CMK (cell line): Measurements from ENCODE around the gene ZDHHC5.

Experiments
- DNase-seq: peaks from one replicate; pipeline ENCODE4 v3.0.0-alpha.2; 2010; ENCODE audit warnings: low read depth

ZDHHC5 gene

DNA sequence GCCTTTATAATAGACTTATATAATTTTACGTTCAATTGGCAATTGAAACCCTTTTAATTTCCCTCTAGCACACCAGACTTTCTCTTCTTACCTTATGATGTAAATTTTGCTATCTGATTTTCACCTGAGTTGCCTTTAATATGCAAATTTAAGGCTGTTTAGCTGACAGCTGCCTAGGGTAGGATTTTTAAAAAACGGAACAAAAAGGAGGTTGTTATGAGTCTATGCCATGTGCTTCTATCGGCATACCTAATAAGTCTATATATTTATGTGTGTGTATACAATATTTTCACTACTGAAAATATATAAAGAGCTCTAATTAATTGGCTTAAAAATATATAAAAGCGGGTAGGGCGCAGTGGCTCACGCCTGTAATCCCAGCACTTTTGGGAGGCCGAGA, 61.6 kb downstream of the ZDHHC5 start:
- no peak for DNase-seq

DNA sequence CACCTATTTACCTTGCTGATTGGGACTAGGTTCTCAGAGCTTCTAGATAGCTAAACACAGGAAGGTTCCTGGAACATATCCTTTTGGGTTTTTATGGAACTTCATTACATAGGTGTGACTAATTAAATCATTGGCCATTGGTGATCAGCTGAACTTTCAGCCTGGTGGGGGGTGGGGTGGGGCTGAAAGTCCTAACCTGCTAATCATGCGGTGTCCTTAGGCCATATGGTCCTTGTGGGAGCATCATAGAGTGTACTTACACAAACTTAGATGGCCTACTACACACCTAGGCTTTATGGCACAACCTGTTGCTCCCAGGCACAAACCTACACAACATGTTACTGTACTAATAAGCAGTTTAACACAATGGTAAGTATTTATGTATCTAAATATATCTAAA, 64.7 kb downstream of the ZDHHC5 start:
- no peak for DNase-seq

DNA sequence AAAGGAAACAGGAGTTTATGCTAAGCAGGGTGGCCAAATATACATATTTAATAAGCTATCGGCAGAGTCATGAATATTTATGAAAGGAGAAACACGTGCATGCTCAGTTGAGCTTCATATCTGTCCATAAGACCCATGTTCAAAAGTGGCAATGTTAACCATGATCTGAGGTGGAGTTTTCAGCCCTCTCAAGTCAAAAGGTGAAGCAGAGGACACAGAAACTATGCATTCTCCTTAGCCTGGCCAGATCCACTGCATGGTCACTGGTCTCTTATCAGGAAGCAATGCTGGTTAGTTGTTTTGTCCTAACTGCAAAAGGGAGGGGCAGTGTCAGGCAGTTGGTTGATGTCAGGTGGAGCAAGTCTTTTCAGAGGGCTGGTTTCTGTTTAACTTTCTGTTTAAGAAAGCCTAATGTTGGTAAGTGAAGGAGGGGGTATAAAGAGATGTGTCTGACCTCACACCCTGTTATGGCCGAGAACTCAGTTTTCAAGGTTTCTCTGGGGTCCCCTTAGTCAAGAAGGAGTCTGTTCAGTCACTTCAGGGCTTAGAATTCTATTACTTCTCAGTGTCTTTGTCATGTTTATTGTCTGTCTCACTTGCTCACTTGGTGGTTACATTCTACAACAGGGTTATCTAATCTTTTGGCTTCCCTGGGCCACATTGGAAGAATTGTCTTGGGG, 67.8 kb downstream of the ZDHHC5 start:
- no peak for DNase-seq

DNA sequence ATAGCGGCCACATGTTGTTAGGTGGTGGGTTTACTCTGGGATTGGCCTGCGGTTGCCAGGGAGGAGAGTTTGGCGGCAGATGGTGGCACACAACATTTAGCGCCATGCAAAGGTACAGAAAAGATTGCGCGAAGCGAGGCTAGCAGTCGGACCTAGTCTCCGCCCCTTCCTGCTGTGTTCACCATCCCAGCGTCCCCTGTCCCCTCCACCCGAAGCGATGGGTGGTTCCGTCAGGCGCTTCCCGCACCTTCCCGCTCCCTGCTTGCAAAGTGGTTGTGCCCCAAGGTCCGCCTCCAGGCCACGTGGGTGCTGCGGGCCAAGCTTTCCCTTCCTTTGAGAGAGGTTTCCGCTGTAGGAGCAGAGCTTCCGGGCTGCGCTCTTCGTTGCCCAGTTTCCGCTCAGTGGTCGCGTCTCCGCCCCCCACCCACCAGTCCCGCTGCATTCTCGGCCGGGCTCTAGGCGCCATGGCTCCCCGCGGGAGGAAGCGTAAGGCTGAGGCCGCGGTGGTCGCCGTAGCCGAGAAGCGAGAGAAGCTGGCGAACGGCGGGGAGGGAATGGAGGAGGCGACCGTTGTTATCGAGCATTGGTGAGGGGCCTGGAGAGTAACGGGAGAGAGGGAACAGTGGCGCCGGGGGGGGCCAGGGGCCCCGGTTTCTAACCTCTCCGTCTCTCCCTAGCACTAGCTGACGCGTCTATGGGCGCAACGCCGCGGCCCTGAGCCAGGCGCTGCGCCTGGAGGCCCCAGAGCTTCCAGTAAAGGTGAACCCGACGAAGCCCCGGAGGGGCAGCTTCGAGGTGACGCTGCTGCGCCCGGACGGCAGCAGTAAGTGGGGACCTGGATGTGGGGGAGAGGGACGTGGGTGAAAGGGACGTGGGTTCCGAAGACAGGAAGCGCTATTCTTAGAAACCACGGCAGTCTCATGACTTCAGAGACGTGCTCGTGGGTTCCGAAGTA, 73.5 kb downstream of the ZDHHC5 start, which contains the start of gene SELENOH:
SELENOH (plus strand) TSS at position 360 of the 955 bp plus-strand sequence; CDS start at position 465, 105 bp downstream.
- peak; percentile 94 for DNase-seq

DNA sequence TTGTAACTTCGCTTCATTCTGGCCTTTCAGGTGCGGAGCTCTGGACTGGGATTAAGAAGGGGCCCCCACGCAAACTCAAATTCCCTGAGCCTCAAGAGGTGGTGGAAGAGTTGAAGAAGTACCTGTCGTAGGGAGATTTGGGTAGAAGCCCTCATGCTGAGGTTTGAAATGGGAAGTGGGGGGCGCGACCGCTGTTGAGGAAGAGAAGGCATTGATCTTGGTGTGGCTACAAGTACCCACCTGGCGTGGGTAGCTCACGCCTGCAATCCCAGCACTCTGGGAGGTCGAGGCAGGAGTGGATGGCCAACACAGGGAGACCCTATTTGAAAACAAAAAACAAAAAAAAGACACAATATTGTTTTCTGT, 74.2 kb downstream of the ZDHHC5 start:
- no peak for DNase-seq

DNA sequence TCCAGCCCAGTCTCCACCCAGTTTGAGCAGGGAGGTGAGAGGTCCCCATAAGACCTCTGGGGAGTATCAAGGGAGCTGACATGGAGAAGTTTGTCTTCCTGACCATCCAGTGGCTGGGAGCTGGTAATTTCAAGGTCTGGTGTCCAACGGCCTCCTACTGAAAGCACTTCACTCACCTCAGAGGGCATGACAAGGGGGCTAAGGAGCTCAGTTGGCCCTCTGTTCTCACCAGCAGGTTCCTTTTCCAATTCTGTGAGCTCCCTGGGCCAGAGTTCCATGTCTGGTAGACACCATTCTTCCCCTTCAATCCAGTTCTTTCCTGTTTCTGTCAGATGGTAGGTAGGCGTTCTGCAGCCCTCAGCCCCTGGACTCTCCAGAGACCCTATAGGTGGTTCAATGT, 76.4 kb downstream of the ZDHHC5 start:
- no peak for DNase-seq

DNA sequence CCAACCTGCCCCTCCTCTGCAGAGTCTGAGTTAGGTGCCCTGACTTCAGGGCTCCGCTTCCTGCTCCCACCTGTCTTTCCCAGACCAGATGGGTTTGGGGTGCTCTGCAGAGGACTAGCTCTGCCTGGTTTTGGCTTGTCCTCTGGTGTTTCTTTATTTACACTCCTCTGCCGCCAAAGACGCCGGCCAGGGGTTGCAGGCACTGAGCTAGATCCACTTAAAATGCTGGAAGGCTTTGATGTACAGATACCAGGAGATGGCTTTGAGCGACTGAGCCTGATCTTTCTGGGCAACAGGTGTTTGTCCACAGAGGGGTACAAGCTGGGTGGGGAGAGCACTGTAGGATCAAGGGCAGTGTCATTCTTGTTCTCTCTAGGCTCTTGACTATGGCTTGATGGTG, 77.3 kb downstream of the ZDHHC5 start:
- no peak for DNase-seq

DNA sequence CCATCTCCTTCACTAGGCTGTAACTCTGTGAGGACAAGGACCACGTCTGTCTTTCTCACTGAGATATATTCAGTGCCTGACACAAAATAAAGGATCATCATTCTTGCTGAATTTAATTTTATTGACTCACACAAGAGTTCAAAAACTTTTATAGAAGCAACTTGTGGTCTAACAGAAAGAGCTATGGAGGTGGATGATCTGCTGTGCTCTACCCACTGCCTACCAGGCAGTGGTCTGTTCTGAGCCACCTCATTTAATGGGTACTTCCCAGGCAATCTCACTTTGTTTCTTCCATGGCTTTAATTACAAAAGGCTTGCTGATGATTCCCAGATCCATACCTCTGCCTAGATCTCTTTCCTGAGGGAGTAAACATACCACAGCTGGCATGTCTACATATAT, 79.0 kb downstream of the ZDHHC5 start:
- DNase-seq = no peak
